IPS-15b (cell line): ENCODE data around the gene CTBP2.
"Not testable (repeated sequence)": the region's sequence is repeated elsewhere in the genome, so short reads cannot be mapped to it uniquely, and the experiment has no call there.

Experiments used
- H3K27me3 ChIP-seq: one replicate; pipeline ENCODE4 v1.6.1; 2013; ENCODE audit warnings: low read length; ENCODE audit not compliant: control insufficient read depth, insufficient read depth
- H3K36me3 ChIP-seq: one replicate; pipeline ENCODE4 v1.6.1; 2013; ENCODE audit warnings: low read length; ENCODE audit not compliant: control insufficient read depth, insufficient read depth
- H3K4me1 ChIP-seq: one replicate; pipeline ENCODE4 v1.6.1; 2013; ENCODE audit warnings: mild to moderate bottlenecking, low read length; ENCODE audit not compliant: control insufficient read depth, insufficient read depth
- H3K4me3 ChIP-seq: one replicate; pipeline ENCODE4 v1.5.1; 2013; ENCODE audit warnings: low read depth, low read length
- H3K9ac ChIP-seq: one replicate; pipeline ENCODE4 v1.6.1; 2013; ENCODE audit warnings: low read depth, mild to moderate bottlenecking, low read length
- H3K9me3 ChIP-seq: one replicate; pipeline ENCODE4 v1.6.1; 2013; ENCODE audit warnings: mild to moderate bottlenecking, low read length; ENCODE audit not compliant: control insufficient read depth, insufficient read depth

Gene CTBP2

GRCh38 chr10:125199270-125199669 is 38.9 kb upstream of the CTBP2 start:
- Histone ChIP-seq H3K9ac (no peak overlapping the region), H3K36me3 (no peaks in the 10 kb centered on the region), H3K4me3 (no peak overlapping the region), H3K9me3 (no peaks in the 10 kb centered on the region), H3K27me3 (no peaks in the 10 kb centered on the region), H3K4me1 (no peaks in the 10 kb centered on the region)

GRCh38 chr10:125194814-125195213 is 34.5 kb upstream of the CTBP2 start:
- no peak overlapping the region for H3K9ac ChIP-seq
- no peaks in the 10 kb centered on the region for H3K36me3 ChIP-seq
- no peak overlapping the region for H3K4me3 ChIP-seq
- H3K9me3 ChIP-seq, result no peaks in the 10 kb centered on the region
- H3K27me3 ChIP-seq, result no peaks in the 10 kb centered on the region
- H3K4me1 ChIP-seq, result no peaks in the 10 kb centered on the region

GRCh38 chr10:125193306-125193877 is 33.0 kb upstream of the CTBP2 start:
- no peaks in the 10 kb centered on the region for H3K9me3 ChIP-seq
- no peaks in the 10 kb centered on the region for H3K27me3 ChIP-seq
- H3K9ac ChIP-seq, result no peak overlapping the region
- H3K4me1 ChIP-seq, result no peaks in the 10 kb centered on the region
- no peaks in the 10 kb centered on the region for H3K36me3 ChIP-seq
- H3K4me3 ChIP-seq, result no peak overlapping the region

GRCh38 chr10:125192620-125193019 is 32.3 kb upstream of the CTBP2 start:
- H3K4me3 ChIP-seq, result no peak overlapping the region
- H3K4me1 ChIP-seq, result no peaks in the 10 kb centered on the region
- no peaks in the 10 kb centered on the region for H3K9me3 ChIP-seq
- no peaks in the 10 kb centered on the region for H3K27me3 ChIP-seq
- H3K36me3 ChIP-seq, result no peaks in the 10 kb centered on the region
- H3K9ac ChIP-seq, result no peak overlapping the region

GRCh38 chr10:125192005-125192404 is 31.6 kb upstream of the CTBP2 start:
- no peak overlapping the region for H3K4me3 ChIP-seq
- no peaks in the 10 kb centered on the region for H3K36me3 ChIP-seq
- H3K9ac ChIP-seq, result no peak overlapping the region
- H3K4me1 ChIP-seq, result peaks cover 3% of the 10 kb centered on the region
- no peaks in the 10 kb centered on the region for H3K9me3 ChIP-seq
- no peaks in the 10 kb centered on the region for H3K27me3 ChIP-seq

- Histone ChIP-seq H3K27me3 (peaks cover 5% of the 10 kb centered on the region), H3K9ac (no peak overlapping the region), H3K9me3 (no peaks in the 10 kb centered on the region), H3K36me3 (no peaks in the 10 kb centered on the region), H3K4me1 (peaks cover 3% of the 10 kb centered on the region), H3K4me3 (no peak overlapping the region)
Observed at GRCh38 chr10:125190946-125191345, 30.6 kb upstream of the CTBP2 start.

- H3K36me3 ChIP-seq, result no peaks in the 10 kb centered on the region
- H3K4me1 ChIP-seq, result peaks cover 3% of the 10 kb centered on the region
- no peaks in the 10 kb centered on the region for H3K9me3 ChIP-seq
- no peak overlapping the region for H3K9ac ChIP-seq
- H3K27me3 ChIP-seq, result peaks cover 5% of the 10 kb centered on the region
- no peak overlapping the region for H3K4me3 ChIP-seq
Observed at GRCh38 chr10:125190414-125190813, 30.1 kb upstream of the CTBP2 start.

GRCh38 chr10:125189162-125189561 is 28.8 kb upstream of the CTBP2 start:
- H3K4me1 ChIP-seq, result peaks cover 3% of the 10 kb centered on the region
- no peaks in the 10 kb centered on the region for H3K36me3 ChIP-seq
- peaks cover 5% of the 10 kb centered on the region for H3K27me3 ChIP-seq
- H3K9ac ChIP-seq, result no peak overlapping the region
- H3K9me3 ChIP-seq, result no peaks in the 10 kb centered on the region
- no peak overlapping the region for H3K4me3 ChIP-seq

GRCh38 chr10:125187238-125188194 is 27.2 kb upstream of the CTBP2 start:
- no peak overlapping the region for H3K9ac ChIP-seq
- H3K4me1 ChIP-seq, result peaks cover 3% of the 10 kb centered on the region
- H3K36me3 ChIP-seq, result no peaks in the 10 kb centered on the region
- peaks cover 5% of the 10 kb centered on the region for H3K27me3 ChIP-seq
- no peak overlapping the region for H3K4me3 ChIP-seq
- no peaks in the 10 kb centered on the region for H3K9me3 ChIP-seq

- Histone ChIP-seq H3K4me3 (no peak overlapping the region), H3K36me3 (no peaks in the 10 kb centered on the region), H3K9me3 (no peaks in the 10 kb centered on the region), H3K4me1 (peaks cover 3% of the 10 kb centered on the region), H3K27me3 (peaks cover 5% of the 10 kb centered on the region), H3K9ac (no peak overlapping the region)
Observed at GRCh38 chr10:125186431-125187170, 26.2 kb upstream of the CTBP2 start.

- H3K4me3 ChIP-seq, H3K9ac ChIP-seq, H3K36me3 ChIP-seq, H3K4me1 ChIP-seq, H3K9me3 ChIP-seq, H3K27me3 ChIP-seq: not testable (repeated sequence)
Observed at GRCh38 chr10:125179107-125179506, 18.7 kb upstream of the CTBP2 start.
